GM18868 (cell line): ENCODE data around the gene CHGA.

ENCODE experiments used
- ATAC-seq: cut with Tn5 transposase; IDR thresholded peaks from one replicate; pipeline ENCODE4 v1.9.1; 2021; ENCODE audit warnings: mild to moderate bottlenecking, moderate library complexity; ENCODE audit not compliant: unreplicated experiment

Gene CHGA

DNA sequence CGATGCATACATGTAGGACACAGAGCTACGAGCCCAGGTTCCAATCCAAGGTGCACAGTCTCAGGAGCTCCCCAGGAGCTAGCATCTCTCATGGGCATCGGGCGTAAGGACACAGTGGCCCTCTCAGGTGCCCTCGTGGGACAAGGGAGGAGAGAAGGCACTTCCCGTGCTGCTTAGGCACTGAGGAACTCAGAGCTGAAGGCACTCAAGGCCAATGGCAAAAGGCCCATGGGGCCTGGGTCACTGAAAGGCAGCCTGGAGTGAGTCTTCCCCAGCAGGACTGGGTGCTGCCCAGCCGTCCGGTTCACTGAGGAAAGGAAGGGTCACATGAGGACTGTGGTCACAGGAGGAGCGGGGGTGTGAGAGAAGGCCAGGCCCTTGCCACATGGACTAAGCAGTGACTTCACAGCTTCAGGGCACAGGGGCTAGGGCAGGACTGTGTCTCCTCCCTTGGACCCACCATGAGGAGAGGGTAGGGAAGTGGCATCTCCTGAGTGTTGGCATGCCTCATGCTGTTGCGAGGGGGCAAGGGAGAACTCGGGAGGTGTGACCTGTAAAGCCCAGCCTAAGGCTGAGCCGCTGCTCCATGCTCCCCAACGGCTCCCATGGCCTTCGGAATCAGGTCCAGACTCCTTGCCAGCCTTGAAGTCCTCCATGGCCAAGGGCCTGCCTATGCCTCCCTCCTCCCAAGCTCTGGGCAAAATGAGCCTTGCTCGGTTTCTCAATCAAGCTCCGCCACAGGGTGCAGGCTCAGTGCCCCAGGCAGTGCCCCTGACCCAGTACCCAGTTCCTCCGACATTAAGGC is 51.8 kb downstream of the CHGA start:
- ATAC-seq, result no peak

GRCh38 chr14:92976268-92976667 is 53.3 kb downstream of the CHGA start:
- no peak for ATAC-seq

GRCh38 chr14:92978229-92979021 is 55.5 kb downstream of the CHGA start:
- no peak for ATAC-seq

DNA sequence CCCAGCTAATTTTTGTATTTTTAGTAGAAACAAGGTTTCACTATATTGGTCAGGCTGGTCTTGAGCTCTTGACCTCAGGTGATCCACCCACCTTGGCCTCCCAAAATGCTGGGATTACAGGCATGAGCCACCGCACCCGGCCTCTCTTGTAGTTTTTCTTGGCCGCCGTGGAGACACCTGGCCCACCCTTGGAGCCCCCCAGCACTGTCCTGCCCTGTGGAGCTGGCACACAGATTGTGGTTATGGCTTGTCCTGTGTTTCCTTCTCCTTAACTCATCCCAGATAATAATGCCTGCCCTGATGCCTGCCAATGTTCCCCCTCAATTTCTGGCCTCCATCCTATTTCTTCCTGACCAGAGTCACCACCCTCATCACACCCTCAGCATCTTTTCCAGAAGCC is 57.9 kb downstream of the CHGA start:
- no peak for ATAC-seq

DNA sequence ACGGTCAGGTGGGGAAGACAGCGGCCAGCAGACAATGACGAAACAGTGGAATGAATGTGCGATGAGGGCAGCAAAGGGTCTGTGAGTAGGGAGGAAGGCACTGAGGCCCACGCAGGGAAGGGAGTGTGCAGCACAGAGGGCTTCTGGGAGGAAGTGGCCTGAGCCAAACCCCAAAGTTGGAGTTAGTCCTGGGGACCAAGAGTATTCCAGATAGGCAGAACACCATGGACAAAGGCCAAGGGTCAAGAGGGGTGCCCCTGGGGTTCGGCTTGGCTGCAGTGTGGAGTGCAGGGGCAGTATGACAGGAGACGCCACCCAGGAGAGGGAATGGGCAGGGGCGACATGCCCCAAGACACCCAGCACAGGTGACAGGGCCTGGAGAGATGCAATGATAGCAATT is 58.8 kb downstream of the CHGA start:
- ATAC-seq, result no peak

DNA sequence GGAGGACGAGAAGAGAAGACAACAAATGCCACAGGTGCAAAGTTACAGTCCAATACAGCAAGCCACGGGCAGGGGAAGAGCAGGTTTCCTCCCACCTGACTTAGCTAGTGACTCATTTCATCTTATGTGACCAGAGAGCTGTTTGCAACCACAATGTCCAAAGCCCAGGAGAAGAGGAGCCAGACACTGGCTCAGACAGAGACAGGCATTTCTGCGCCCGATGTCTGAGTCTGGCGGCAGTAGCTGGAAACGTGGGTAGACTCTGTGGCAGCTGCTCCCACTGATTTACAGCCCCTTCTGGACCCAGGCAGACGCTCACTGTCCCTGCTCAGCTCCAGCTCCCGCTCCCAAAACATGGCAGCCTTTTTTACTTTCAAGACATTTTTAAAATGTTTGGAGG is 60.0 kb downstream of the CHGA start:
- ATAC-seq, result no peak

- ATAC-seq, result no peak
These were observed 61.3 kb downstream of the CHGA start for GRCh38 chr14:92984082-92984788.
